ENCODE results near the gene PDGFRA.
A peak's percentile ranks its signal among the peaks of the same experiment; 100 is the strongest.

Gene PDGFRA

DNA sequence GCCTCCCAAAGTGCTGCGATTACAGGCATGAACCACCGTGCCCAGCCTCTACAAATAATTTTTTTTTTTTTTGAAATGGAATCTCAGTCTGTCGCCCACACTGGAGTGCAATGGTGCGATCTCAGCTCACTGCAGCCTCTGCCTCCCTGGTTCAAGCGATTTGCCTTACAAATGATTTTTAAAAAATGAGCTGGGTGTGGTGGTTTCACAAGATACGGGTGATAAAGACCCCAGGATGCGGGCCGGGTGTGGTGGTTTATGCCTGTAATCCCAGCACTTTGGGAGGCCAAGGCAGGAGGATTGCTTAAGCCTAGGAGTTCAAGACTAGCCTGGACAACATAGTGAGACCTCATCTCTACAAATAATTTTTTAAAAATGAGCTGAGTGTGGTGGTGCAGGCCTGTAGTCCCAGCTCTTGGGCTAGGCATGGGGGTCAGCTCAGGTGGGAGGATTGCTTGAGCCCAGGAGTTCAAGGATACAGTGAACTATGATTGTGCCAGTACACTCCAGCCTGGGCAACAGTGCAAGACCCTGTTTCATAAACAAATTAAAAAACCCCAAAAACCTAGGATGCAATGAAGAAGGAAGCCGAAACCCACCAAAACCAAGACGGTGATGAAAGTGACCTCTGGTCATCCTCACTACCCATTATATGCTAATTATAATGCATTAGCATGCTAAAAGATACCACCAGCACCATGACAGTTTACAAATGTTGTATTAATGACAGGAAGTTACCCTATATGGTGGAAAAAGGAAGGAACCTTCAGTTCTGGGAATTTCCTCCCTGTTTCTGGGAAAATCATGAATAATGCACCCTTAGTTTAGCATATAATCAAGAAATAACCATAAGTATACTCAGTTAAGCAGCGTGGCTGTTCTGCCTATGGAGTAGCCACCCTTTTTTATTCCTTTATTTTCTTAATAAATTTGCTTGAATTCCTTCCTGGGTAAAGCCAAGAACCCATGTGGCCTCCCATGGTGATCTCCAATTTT is 27.7 kb downstream of the PDGFRA start:
- no peak for DNase-seq

- no peak for DNase-seq
Measured at GRCh38 chr4:54265366-54265765, 36.3 kb downstream of the PDGFRA start.

DNA sequence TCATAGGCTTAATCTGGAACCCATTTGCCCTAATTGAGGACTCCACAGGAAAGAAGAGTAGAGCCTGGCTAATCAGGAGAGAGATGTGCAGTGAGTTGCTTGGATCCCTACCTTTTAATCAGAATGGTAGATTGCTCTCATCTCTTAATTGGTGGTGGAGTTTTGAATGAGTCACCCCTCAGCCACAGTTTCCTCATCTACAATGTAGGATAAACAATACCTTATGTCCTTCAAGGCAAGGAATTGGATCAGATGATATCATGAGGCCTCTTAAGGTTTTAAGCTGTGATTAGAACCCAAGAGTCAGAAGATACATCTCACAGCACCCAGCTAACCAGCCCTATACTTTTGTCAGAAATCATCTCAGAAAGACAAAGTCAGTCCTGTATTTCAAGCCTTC is 39.1 kb downstream of the PDGFRA start:
- no peak for DNase-seq

DNA sequence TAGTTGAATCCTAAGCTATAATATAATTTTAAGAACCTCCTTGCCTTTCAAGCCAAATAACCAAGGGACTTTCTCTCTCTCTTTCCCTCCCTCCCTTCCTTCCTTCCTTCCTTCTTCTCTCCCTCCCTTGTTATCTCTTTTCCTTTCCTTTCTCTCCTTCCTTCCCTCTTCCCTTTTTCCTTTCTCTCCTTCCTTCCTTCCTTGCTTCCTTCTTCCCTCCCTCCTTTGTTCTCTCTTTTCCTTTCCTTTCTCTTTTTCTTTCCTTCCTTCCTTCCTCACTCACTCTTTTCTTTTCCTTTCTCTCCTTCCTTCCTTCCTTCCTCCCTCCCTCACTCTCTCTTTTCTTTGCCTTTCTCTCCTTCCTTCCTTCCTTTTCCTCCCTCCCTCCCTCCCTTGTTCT is 42.4 kb downstream of the PDGFRA start:
- no peak for DNase-seq

DNA sequence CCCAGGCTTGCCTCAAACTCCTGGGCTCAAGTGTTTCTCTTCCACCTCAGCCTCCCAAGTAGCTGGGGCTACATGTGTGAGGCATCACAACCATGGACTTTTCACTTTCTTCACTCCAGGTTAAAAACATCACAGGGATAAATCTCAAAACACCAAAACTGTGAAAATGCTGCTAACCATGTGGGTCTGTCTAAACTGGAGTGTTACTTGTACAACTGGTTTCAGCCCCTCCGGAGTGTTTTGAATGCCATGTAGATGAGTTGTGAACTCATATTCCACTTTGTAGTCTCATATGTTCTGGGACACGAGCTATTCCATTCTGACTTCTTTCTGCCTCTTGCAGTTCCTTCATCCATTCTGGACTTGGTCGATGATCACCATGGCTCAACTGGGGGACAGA is 43.0 kb downstream of the PDGFRA start:
- no peak for DNase-seq

GRCh38 chr4:54274264-54274663 is 45.2 kb downstream of the PDGFRA start:
- DNase-seq, result no peak

DNA sequence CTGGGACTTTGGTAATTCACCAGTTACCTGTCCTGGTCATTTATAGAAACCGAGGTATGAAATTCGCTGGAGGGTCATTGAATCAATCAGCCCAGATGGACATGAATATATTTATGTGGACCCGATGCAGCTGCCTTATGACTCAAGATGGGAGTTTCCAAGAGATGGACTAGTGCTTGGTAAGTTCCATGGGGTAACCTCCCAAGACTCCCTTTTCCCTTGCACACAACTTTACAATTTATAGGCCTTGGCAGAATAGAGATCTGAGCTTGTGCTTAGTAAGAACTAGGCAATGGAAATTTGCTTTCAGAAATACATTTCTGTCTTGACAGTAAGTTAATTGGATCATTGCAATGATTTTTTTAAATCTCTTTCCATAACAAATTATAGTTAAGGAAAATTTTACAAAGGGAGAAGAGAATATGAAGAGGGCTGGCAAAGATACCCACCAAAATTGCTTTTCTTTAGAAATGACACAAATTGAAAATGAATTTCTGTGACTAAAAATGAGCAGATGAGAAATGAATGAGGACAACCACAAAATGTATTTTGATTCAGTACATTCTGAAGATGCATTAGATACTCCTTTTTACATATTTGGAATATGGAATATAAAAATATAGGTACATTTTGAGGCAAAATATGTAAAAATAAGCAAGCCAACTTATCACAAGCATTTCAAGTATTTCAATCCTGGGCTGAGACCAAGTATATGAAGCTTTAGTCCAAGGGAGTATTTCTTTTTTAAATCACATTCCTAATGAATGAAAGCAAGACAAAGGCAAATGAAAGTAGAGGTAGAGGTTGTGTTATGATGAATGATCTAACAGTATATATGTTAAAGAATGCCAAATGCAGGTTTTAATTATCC is 45.9 kb downstream of the PDGFRA start:
- no peak for DNase-seq

GRCh38 chr4:54276641-54277430 is 47.7 kb downstream of the PDGFRA start:
- no peak for DNase-seq

DNA sequence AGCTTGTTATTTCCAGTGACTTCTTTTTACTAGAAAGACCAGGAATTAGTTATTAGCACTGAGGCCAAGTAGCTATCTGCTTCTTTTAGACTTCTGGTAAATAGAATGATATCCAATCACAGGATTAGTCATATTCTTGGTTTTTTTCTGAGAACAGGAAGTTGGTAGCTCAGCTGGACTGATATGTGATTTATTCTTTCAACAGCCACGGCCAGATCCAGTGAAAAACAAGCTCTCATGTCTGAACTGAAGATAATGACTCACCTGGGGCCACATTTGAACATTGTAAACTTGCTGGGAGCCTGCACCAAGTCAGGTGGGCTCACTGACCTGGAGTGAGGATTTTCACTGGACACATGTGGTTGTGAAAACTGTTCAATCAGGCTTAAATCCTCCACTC is 48.6 kb downstream of the PDGFRA start:
- no peak for DNase-seq

DNA sequence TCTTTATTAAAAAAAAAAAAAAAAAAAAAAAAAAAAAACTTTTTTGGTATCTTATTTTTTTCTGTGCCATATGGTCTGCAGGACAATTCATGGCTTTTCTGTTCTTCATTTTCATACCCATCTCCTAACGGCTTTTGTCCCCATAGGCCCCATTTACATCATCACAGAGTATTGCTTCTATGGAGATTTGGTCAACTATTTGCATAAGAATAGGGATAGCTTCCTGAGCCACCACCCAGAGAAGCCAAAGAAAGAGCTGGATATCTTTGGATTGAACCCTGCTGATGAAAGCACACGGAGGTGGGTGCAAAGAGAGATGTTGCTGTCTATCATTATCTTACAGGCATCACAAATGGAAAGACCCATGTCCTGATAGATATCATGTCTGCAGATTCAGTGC is 49.1 kb downstream of the PDGFRA start:
- no peak for DNase-seq

GRCh38 chr4:54281054-54281766 is 52.1 kb downstream of the PDGFRA start:
- no peak for DNase-seq

DNA sequence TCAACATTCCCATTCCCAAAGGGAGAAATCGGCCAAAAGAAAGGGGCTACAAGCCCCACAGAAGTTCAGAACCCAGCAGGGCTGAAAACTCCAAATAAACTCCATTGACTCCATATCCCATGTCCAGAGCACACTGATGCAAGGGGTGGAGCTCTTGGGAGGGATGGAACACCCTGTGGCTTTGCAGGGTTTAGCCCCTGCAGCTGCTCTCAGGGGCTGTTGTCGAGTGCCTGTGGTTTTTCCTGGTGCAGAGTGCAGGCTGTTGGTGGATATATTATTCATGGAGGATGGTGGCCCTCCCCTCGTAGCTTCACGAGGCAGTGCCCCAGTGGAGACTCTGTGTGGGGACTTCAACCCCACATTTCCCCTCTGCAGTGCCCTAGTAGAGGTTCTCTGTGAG is 53.7 kb downstream of the PDGFRA start:
- no peak for DNase-seq

- no peak for DNase-seq
Measured at GRCh38 chr4:54289316-54289715, 60.2 kb downstream of the PDGFRA start.

GRCh38 chr4:54290980-54291379 is 61.9 kb downstream of the PDGFRA start:
- DNase-seq, result no peak

DNA sequence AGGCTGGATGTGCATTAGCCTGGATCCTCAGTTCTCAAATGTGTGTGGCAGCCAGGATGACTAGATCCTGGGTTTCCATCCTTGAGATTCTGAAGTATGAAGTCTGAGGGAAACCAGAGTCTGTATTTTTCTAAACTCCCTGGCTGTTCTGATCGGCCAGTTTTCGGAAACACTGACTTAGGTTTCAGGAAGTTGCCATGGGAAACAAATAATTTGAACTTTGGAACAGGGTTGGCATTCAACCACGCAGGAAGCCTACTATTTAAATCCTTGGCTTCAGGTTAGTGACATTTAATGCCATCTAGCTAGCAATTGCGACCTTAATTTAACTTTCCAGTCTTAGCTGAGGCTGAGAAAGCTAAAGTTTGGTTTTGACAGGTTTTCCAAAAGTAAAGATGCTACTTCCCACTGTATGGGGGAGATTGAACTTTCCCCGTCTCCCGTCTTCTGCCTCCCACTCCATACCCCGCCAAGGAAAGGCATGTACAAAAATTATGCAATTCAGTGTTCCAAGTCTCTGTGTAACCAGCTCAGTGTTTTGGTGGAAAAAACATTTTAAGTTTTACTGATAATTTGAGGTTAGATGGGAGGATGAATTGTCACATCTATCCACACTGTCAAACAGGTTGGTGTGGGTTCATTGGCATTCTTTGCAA is 67.6 kb downstream of the PDGFRA start:
- no peak for DNase-seq

DNA sequence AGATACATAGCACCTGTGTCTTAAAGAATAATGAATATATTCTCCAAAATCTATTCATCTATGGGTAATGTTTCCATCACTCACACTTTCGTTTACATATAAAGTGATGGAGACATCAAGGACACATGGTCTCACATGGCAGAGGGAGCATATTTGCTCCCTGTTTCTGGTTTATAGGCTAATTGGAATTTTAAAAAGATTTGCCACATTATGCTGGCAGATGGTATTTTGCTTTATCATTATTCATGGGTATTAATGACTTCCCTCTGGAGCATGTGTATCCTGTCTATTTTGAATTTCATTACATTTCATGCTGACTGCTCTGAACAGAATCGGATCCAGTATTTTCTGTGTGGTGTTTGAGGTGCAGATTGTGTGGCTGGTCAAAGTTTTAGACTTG is 79.0 kb downstream of the PDGFRA start:
- DNase-seq, result no peak

- DNase-seq, result no peak
Measured at GRCh38 chr4:54315561-54316538, 86.8 kb downstream of the PDGFRA start.

GRCh38 chr4:54317690-54318089 is 88.6 kb downstream of the PDGFRA start:
- DNase-seq, result no peak

GRCh38 chr4:54318904-54319303 is 89.8 kb downstream of the PDGFRA start:
- peak; percentile 41 to 43 for DNase-seq
